Glutamatergic neuron (in vitro differentiated cells): Measurements from ENCODE around the gene PSMC3. TPM values are rescaled to one million over a fixed set of nuclear protein-coding genes. Genes with fewer than 3 reads are reported as not detected.

Source experiments
- DNase-seq: peaks from one replicate; pipeline ENCODE4 v3.0.0; 2022
- H3K27ac Mint-ChIP-seq: one replicate; pipeline ENCODE4 v1.8.0; 2020; ENCODE audit warnings: mild to moderate bottlenecking, mixed read lengths, inconsistent platforms; ENCODE audit not compliant: unreplicated experiment
- H3K27me3 Mint-ChIP-seq: one replicate; pipeline ENCODE4 v1.8.0; 2020; ENCODE audit warnings: mild to moderate bottlenecking, moderate library complexity, mixed read lengths, inconsistent platforms; ENCODE audit not compliant: unreplicated experiment
- H3K36me3 Mint-ChIP-seq: one replicate; pipeline ENCODE4 v1.8.0; 2020; ENCODE audit warnings: mild to moderate bottlenecking, mixed read lengths, inconsistent platforms; ENCODE audit not compliant: unreplicated experiment
- H3K4me1 Mint-ChIP-seq: one replicate; pipeline ENCODE4 v1.8.0; 2020; ENCODE audit warnings: mild to moderate bottlenecking, low read depth, mixed read lengths, inconsistent platforms; ENCODE audit not compliant: unreplicated experiment
- H3K4me3 Mint-ChIP-seq: one replicate; pipeline ENCODE4 v1.8.0; 2020; ENCODE audit warnings: mild to moderate bottlenecking, mixed read lengths, inconsistent platforms; ENCODE audit not compliant: unreplicated experiment
- H3K9me3 Mint-ChIP-seq: one replicate; pipeline ENCODE4 v1.8.0; 2020; ENCODE audit warnings: mild to moderate bottlenecking, moderate library complexity, mixed read lengths, inconsistent platforms; ENCODE audit not compliant: unreplicated experiment
- CTCF ChIP-seq: fragments of 200-600 bp; sonication (generic); IDR thresholded peaks from one replicate; pipeline ENCODE4 v1.5.0; 2021; ENCODE audit not compliant: partially characterized antibody, unreplicated experiment
- total RNA-seq: library from RNA; stranded (reverse); fragmentation: NEBNext Ultra II Directional; extraction: Animal tissue kit (Norgen Biotek cat#: 25700); gene quantifications from one replicate; pipeline ENCODE4 v1.2.1, GENCODE V29; 2021; ENCODE audit not compliant: unreplicated experiment

The PSMC3 gene
- total RNA-seq, 1 donor from 2014 or later = 112 TPM

GRCh38 chr11:47389577-47390421, 36.4 kb downstream of the PSMC3 start:
- Mint-ChIP-seq H3K36me3 (no peaks in the 10 kb centered on the region), H3K27me3 (peaks cover 3% of the 10 kb centered on the region), H3K4me1 (peaks cover 4% of the 10 kb centered on the region), H3K27ac (no peak overlapping the region), H3K9me3 (peaks cover 2% of the 10 kb centered on the region), H3K4me3 (no peak overlapping the region)
- no peak for TF ChIP-seq CTCF
- DNase-seq = no peak

GRCh38 chr11:47388697-47389576, 37.3 kb downstream of the PSMC3 start:
- no peak overlapping the region for H3K4me3 Mint-ChIP-seq
- no peaks in the 10 kb centered on the region for H3K36me3 Mint-ChIP-seq
- H3K9me3 Mint-ChIP-seq = peaks cover 2% of the 10 kb centered on the region
- H3K4me1 Mint-ChIP-seq = peaks cover 4% of the 10 kb centered on the region
- no peak for DNase-seq
- peaks cover 2% of the 10 kb centered on the region for H3K27me3 Mint-ChIP-seq
- no peak overlapping the region for H3K27ac Mint-ChIP-seq
- TF ChIP-seq CTCF = no peak

GRCh38 chr11:47387944-47388696, 38.1 kb downstream of the PSMC3 start:
- no peak for TF ChIP-seq CTCF
- no peak for DNase-seq
- H3K36me3 Mint-ChIP-seq = no peaks in the 10 kb centered on the region
- peaks cover 2% of the 10 kb centered on the region for H3K27me3 Mint-ChIP-seq
- H3K27ac Mint-ChIP-seq = no peak overlapping the region
- H3K4me1 Mint-ChIP-seq = peaks cover 4% of the 10 kb centered on the region
- no peak overlapping the region for H3K4me3 Mint-ChIP-seq
- peaks cover 2% of the 10 kb centered on the region for H3K9me3 Mint-ChIP-seq

- Mint-ChIP-seq H3K36me3 (no peaks in the 10 kb centered on the region), H3K27me3 (no peaks in the 10 kb centered on the region), H3K27ac (no peak overlapping the region), H3K4me1 (no peaks in the 10 kb centered on the region), H3K4me3 (no peak overlapping the region), H3K9me3 (peaks cover 2% of the 10 kb centered on the region)
- DNase-seq = no peak
- TF ChIP-seq CTCF = no peak
Observed at GRCh38 chr11:47384498-47384897, 41.7 kb downstream of the PSMC3 start.
